Measurements from ENCODE around the gene SH3BP5L. TPM values are rescaled to one million over a fixed set of nuclear protein-coding genes. Genes with fewer than 3 reads are reported as not detected.
A peak's percentile ranks its signal among the peaks of the same experiment; 100 is the strongest.
"Not testable (repeated sequence)": the region's sequence is repeated elsewhere in the genome, so short reads cannot be mapped to it uniquely, and the experiment has no call there.

Gene SH3BP5L
- total RNA-seq, 1 donor from 2014 or later: 29.0 TPM

DNA sequence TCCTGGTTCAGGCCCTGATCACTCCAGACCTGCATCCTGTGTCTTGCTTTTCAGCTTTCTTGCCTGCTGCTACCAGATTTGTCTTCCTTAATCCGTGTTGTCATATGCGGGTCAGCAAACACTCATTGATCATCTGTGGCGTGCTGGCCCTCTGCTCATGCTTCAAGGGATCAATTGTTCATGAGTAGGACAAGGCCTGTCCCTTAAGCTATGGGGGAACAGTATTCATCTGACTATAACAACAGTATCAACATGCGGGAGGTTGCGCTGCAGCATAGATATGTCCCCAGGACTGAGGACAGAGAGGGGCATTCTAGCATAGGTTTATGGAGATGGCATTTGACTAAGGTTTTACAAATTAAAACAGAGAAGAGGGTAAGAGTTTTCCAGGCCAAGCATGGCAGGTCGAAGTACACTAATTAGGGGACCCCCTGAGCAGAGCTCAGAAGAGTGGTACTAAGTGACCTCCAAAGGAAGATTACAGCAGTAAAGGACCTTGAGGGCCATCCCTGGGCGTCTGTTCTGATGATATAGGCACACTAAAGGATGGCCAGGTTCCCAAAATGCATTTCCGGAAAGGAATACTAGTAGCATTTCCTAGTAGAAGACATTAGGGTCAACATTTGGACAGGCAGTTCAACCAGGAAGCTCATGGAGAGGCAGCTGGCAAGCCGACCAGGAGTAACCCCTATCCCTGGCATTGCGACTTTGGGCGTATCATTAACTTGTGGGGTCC is 11.5 kb upstream of the SH3BP5L start:
- Mint-ChIP-seq H3K36me3 (ENCODE audit: low read depth) (peaks cover 2% of the 10 kb centered on the region), H3K27ac (no peak overlapping the region), H3K4me1 (ENCODE audit: low read depth) (peaks cover 15% of the 10 kb centered on the region), H3K9me3 (no peaks in the 10 kb centered on the region), H3K27me3 (ENCODE audit: insufficient read depth) (peaks cover 2% of the 10 kb centered on the region), H3K4me3 (no peak overlapping the region)
- intact Hi-C loops (cut with micrococcal nuclease): no loop called here
- no peak for DNase-seq (ENCODE audit: low spot score)

DNA sequence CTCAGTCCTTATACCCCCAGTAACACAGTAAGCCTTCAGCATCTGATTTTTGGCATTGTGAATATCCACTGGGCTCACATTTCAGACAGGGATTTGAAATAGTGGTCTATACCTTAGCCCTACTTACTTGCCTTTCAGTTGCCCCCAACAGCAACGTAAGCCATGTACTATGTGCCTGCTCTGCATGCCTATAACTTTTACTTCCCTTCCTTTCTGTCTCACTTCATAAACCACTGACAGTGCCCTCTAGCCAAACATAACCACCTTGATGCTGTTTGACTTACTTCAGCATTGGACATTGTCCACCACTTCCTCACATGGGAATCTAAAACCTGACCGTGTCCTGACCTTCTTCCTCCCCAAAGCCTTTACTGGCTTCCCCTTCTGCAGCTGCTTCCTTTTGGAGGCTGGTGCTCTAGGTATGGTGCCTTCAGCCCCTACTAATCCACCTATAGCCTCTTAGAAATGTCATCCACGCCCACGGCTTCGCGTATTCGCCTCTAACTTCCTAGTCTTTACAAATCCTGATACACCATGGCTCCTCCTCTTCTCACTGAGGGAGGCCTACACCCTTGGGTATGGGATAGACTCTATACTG is 8.7 kb upstream of the SH3BP5L start:
- Mint-ChIP-seq H3K4me3 (no peak overlapping the region), H3K27me3 (ENCODE audit: insufficient read depth) (peaks cover 6% of the 10 kb centered on the region), H3K36me3 (ENCODE audit: low read depth) (no peaks in the 10 kb centered on the region), H3K9me3 (no peaks in the 10 kb centered on the region), H3K27ac (no peak overlapping the region), H3K4me1 (ENCODE audit: low read depth) (no peaks in the 10 kb centered on the region)
- intact Hi-C loops (cut with micrococcal nuclease): no loop called here
- no peak for DNase-seq (ENCODE audit: low spot score)

DNA sequence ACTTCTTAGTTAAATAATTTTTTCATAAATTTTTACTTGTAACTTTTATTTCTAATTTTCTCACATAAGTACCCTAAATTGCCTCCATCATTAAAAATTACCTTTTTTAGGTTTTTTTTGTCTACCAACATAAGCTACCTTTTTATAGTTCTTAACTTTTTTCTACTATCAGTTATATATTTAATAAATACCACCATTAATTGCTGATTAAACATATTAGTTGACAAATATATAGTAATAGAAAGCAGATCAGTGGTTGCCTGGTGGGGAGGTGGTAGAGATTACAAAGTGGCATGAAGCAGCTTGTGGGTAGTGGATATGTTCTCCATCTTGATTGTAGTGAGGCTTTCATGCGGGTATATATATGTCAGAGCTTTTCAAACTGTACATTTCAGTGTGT is 6.1 kb upstream of the SH3BP5L start:
- H3K27me3 Mint-ChIP-seq (ENCODE audit: insufficient read depth): peaks cover 6% of the 10 kb centered on the region
- intact Hi-C loops (cut with micrococcal nuclease): no loop called here
- H3K36me3 Mint-ChIP-seq (ENCODE audit: low read depth): no peaks in the 10 kb centered on the region
- H3K4me3 Mint-ChIP-seq: no peak overlapping the region
- no peaks in the 10 kb centered on the region for H3K9me3 Mint-ChIP-seq
- H3K27ac Mint-ChIP-seq: no peak overlapping the region
- peaks cover 6% of the 10 kb centered on the region for H3K4me1 Mint-ChIP-seq (ENCODE audit: low read depth)
- no peak for DNase-seq (ENCODE audit: low spot score)

DNA sequence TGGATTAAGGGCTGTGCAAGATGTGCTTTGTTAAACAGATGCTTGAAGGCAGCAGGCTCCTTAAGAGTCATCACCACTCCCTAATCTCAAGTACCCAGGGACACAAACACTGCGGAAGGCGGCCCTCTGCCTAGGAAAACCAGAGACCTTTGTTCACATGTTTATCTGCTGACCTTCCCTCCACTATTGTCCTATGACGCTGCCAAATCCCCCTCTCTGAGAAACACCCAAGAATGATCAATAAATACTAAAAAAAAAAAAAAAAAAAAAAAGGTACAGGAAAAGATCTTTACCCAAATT is 5.0 kb upstream of the SH3BP5L start:
- H3K27me3 Mint-ChIP-seq (ENCODE audit: insufficient read depth); DNase-seq (ENCODE audit: low spot score); H3K9me3 Mint-ChIP-seq; H3K4me3 Mint-ChIP-seq; intact Hi-C loops (cut with micrococcal nuclease); H3K36me3 Mint-ChIP-seq (ENCODE audit: low read depth); H3K27ac Mint-ChIP-seq: not testable (repeated sequence)
- H3K4me1 Mint-ChIP-seq (ENCODE audit: low read depth): peaks cover 10% of the 10 kb centered on the region

DNA sequence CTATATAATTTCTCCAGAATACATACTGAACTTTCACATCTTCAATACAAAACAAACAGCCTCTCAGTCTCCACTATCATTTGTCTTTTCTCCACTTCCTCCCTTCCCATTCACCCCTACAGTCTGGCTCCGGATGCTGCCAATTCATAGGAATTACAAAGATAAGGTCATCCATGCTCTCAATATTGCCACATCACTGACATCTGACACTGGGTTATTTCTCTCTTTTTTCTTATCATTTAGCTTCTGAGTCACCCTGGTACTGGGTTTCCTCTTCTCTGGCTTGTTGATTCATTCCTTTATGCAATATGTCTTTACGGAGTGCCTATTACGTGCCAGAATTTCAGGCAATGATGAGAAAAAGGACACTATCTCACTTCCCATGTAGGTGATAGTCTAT is 3.1 kb upstream of the SH3BP5L start:
- H3K27ac Mint-ChIP-seq: peak overlapping the region; percentile 14
- H3K36me3 Mint-ChIP-seq (ENCODE audit: low read depth): peaks cover 12% of the 10 kb centered on the region
- no peaks in the 10 kb centered on the region for H3K9me3 Mint-ChIP-seq
- peaks cover 21% of the 10 kb centered on the region for H3K4me1 Mint-ChIP-seq (ENCODE audit: low read depth)
- intact Hi-C loops (cut with micrococcal nuclease): no loop called here
- peaks cover 6% of the 10 kb centered on the region for H3K27me3 Mint-ChIP-seq (ENCODE audit: insufficient read depth)
- no peak overlapping the region for H3K4me3 Mint-ChIP-seq
- no peak for DNase-seq (ENCODE audit: low spot score)

DNA sequence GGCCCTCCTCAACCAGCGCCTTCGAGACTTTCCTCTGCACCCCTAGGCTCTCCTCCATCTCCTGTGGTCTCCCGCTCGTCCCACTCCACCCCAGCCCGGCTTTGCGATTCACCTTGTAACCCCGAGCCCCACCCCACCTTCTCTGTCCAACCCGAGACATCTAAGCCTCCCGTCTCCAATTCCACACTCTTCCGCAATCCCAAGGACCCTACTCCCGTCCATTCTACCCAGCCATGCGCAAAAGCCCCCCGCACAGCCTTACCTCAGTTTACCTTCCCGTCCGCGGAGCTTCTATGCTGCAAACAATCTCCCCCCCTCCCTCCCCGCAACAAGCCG is 174 bp downstream of the SH3BP5L start:
- Mint-ChIP-seq H3K4me3 (peak overlapping the region; percentile 91), H3K4me1 (ENCODE audit: low read depth) (peaks cover 49% of the 10 kb centered on the region), H3K36me3 (ENCODE audit: low read depth) (peaks cover 26% of the 10 kb centered on the region), H3K9me3 (no peaks in the 10 kb centered on the region), H3K27ac (peak overlapping the region; percentile 100), H3K27me3 (ENCODE audit: insufficient read depth) (no peaks in the 10 kb centered on the region)
- no peak for DNase-seq (ENCODE audit: low spot score)
- intact Hi-C loops (cut with micrococcal nuclease): no loop called here

DNA sequence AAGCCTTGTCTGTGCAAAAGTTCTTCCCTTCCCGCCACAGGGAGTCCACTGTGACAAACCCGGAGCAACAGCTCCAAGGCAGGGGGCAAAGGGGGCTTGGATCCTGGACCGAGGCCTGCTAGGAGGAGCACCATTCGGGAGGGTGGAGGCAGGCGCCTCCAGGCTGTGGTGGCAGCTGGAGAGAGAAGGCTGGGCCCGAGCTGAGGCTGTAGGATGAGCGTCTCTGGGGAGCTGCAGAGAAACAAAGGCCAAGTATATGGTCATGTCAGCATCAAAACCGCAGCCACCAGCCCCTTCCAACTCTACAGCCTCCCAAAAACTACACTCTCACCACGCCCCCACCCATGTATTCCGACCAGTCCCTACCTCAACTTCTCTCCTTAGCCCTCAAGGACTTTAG is 579 bp downstream of the SH3BP5L start:
- H3K4me3 Mint-ChIP-seq: peak overlapping the region; percentile 91
- intact Hi-C loops (cut with micrococcal nuclease): no loop called here
- H3K27ac Mint-ChIP-seq: peak overlapping the region; percentile 100
- no peak for DNase-seq (ENCODE audit: low spot score)
- peaks cover 30% of the 10 kb centered on the region for H3K36me3 Mint-ChIP-seq (ENCODE audit: low read depth)
- H3K9me3 Mint-ChIP-seq: no peaks in the 10 kb centered on the region
- H3K27me3 Mint-ChIP-seq (ENCODE audit: insufficient read depth): no peaks in the 10 kb centered on the region
- peaks cover 53% of the 10 kb centered on the region for H3K4me1 Mint-ChIP-seq (ENCODE audit: low read depth)

DNA sequence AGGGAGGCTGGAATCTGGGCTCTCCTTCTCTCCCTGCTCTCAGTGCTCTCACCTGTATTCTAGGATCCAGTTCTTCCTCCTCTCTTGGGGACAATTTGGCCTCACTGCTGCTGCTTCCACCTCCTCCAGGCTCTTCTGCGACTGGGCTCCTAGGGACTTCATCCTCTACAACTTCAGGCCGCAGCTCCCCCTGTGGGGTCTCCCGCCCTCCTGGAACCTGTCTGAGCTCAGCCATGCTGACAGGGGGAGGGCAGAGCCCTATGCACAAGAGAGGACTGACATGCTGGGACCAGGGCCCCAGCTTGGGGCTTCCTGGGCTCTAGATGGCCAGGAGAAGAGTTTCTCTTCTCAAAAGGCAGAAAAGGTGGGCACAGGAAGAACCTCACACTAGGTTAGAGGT is 1.0 kb downstream of the SH3BP5L start:
- H3K4me1 Mint-ChIP-seq (ENCODE audit: low read depth): peaks cover 56% of the 10 kb centered on the region
- peak overlapping the region; percentile 100 for H3K27ac Mint-ChIP-seq
- intact Hi-C loops (cut with micrococcal nuclease): no loop called here
- H3K9me3 Mint-ChIP-seq: no peaks in the 10 kb centered on the region
- peak overlapping the region; percentile 91 for H3K4me3 Mint-ChIP-seq
- no peak for DNase-seq (ENCODE audit: low spot score)
- peaks cover 32% of the 10 kb centered on the region for H3K36me3 Mint-ChIP-seq (ENCODE audit: low read depth)
- no peaks in the 10 kb centered on the region for H3K27me3 Mint-ChIP-seq (ENCODE audit: insufficient read depth)

DNA sequence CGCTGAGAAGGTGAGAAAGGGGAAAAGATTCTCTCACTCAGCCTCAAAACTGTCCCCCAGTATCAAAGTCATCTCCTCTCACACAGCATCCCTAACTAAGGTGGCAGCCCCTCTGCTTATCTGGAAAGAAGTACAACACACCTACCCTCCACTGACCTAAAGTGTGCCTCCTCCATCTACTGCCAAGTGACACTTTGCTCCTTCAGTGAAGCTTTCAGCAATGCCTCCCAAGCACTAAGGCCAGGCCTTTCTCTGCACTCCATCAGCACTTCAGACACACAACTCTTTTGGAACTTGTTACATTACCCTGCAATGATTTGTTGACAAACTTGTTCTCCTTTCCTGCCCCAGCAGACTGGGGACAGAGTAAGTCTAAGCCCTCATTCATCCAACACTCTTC is 1.4 kb downstream of the SH3BP5L start:
- Mint-ChIP-seq H3K36me3 (ENCODE audit: low read depth) (peaks cover 32% of the 10 kb centered on the region), H3K27me3 (ENCODE audit: insufficient read depth) (no peaks in the 10 kb centered on the region), H3K9me3 (no peaks in the 10 kb centered on the region), H3K27ac (no peak overlapping the region), H3K4me1 (ENCODE audit: low read depth) (peaks cover 58% of the 10 kb centered on the region), H3K4me3 (peak overlapping the region; percentile 91)
- intact Hi-C loops (cut with micrococcal nuclease): no loop called here
- DNase-seq (ENCODE audit: low spot score): no peak

DNA sequence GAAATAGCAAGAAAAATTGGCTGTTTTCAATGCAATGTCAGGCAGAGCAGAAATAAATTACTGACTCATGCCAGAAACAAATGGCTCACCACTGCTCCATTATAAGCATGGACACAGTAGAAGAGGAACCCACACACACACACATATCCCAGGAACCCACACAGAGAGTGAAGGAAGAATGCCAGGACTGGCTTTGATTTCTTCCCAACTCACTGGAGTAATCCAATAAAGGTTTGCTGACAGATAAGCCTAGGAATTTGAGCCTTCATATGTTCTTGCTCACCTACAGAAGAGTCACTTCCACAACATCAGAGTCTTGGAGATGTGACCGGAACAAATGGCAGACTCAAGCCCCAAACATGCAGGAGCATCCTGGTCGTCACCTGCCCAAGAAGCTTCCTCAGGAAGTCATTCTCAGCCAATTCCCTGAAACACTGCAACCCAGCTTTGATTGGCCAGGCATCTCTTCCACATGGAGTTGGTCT is 2.2 kb downstream of the SH3BP5L start:
- no peak for DNase-seq (ENCODE audit: low spot score)
- intact Hi-C loops (cut with micrococcal nuclease): no loop called here
- Mint-ChIP-seq H3K36me3 (ENCODE audit: low read depth) (peaks cover 36% of the 10 kb centered on the region), H3K4me1 (ENCODE audit: low read depth) (peaks cover 64% of the 10 kb centered on the region), H3K27ac (no peak overlapping the region), H3K4me3 (peak overlapping the region; percentile 91), H3K9me3 (no peaks in the 10 kb centered on the region), H3K27me3 (ENCODE audit: insufficient read depth) (no peaks in the 10 kb centered on the region)

DNA sequence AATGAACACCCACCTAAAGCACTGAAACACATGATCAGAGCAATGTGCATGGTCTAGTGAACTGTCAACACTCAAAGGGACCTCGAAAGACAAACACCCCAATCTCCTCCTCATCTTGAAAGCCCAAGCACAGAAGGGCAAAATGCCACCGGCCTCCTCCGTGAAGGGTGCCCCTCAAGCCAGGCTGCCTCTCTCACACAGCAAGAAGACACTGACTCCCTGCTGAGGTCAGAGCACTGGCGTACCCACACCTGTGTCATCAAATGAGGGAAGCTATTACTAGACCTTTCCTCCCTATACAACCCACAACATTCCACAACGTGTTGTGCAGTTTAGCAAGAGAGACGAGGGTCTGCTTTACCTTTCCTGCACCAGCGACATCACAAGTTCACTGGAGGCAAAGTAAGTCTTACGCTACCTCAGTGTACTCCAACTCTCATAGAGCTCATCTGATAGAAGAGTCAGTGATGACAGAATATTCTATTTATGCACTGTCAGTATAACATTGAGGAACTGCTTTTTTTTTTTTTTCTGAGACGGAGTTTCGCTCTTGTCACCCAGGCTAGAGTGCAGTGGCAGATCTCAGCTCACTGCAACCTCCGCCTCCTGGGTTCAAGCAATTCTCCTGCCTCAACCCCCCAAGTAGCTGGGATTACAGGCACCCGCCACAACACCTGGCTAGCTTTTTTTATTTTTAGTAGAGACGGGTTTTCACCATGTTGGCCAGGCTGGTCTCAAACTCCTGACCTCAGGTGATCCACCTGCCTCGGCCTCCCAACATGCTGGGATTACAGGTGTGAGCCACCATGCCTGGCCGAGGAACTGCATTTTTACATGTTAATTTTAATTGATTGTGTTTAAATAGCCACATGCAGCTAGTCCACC is 3.3 kb downstream of the SH3BP5L start:
- intact Hi-C loops (cut with micrococcal nuclease): no loop called here
- no peaks in the 10 kb centered on the region for H3K9me3 Mint-ChIP-seq
- peaks cover 39% of the 10 kb centered on the region for H3K36me3 Mint-ChIP-seq (ENCODE audit: low read depth)
- no peaks in the 10 kb centered on the region for H3K27me3 Mint-ChIP-seq (ENCODE audit: insufficient read depth)
- peaks cover 68% of the 10 kb centered on the region for H3K4me1 Mint-ChIP-seq (ENCODE audit: low read depth)
- no peak for DNase-seq (ENCODE audit: low spot score)
- no peak overlapping the region for H3K4me3 Mint-ChIP-seq
- H3K27ac Mint-ChIP-seq: no peak overlapping the region

DNA sequence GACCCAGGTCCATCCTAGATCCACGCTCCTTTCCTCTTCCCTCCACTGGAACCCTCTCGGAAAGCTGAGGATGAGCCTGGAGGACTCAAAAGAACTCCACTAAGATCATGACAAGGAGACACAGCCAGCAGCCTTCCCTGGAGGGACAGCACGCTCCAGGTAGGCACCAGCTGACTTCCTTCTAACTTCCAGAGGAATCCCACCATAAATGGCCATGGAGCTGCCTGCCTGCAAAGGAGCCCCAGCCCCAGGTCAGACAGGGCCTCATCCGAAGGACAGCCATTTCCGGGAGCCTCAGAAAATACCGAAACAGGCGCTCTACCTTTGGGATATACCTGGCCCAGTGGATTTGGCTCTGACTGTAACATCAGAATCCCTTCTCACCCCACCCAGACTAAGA is 4.1 kb downstream of the SH3BP5L start:
- Mint-ChIP-seq H3K36me3 (ENCODE audit: low read depth) (peaks cover 37% of the 10 kb centered on the region), H3K27ac (no peak overlapping the region), H3K27me3 (ENCODE audit: insufficient read depth) (no peaks in the 10 kb centered on the region), H3K4me3 (no peak overlapping the region), H3K4me1 (ENCODE audit: low read depth) (peaks cover 70% of the 10 kb centered on the region), H3K9me3 (no peaks in the 10 kb centered on the region)
- no peak for DNase-seq (ENCODE audit: low spot score)
- intact Hi-C loops (cut with micrococcal nuclease): no loop called here

DNA sequence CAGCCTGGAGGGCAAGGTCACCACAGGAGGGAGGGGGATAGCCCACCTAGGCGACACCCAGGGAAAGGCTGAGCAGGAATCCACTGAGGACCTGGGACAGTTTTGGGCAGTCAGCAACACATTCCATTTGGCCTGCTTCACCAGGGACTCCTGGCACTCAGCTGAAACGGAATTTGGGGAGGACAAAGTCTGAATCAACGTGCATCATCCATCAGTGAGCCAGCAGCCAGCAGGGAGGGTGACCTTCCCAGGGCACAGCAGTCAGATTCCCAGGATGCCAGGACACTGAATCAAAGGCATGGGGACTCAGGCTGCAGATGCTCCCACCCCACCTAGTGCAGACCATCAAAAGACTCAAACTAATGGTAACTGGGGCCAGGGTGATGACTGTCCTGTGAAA is 4.6 kb downstream of the SH3BP5L start:
- no peaks in the 10 kb centered on the region for H3K9me3 Mint-ChIP-seq
- no peak overlapping the region for H3K27ac Mint-ChIP-seq
- intact Hi-C loops (cut with micrococcal nuclease): no loop called here
- H3K27me3 Mint-ChIP-seq (ENCODE audit: insufficient read depth): no peaks in the 10 kb centered on the region
- DNase-seq (ENCODE audit: low spot score): no peak
- no peak overlapping the region for H3K4me3 Mint-ChIP-seq
- peaks cover 36% of the 10 kb centered on the region for H3K36me3 Mint-ChIP-seq (ENCODE audit: low read depth)
- peaks cover 74% of the 10 kb centered on the region for H3K4me1 Mint-ChIP-seq (ENCODE audit: low read depth)

All from activated T-helper 1 cell treated with anti-CD3 and anti-CD28 coated beads, Interleukin-12 subunit alpha, Interleukin-12 subunit beta, Interleukin-2, Interleukin-4 antibody, amounts not matched to agents 30 ng/mL and 10 ng/mL and 1 ng/mL, durations not matched to agents 14 hours and 24 hours and 36 hours (primary cell).